ENCODE results near the gene C16orf95. TPM values are rescaled to one million over a fixed set of nuclear protein-coding genes. Genes with fewer than 3 reads are reported as not detected.

Gene C16orf95
- total RNA-seq, 1 donor from 2014 or later = 6.8 TPM

- no peak for TF ChIP-seq CTCF (conservative IDR thresholded peaks at IDR 0.05)
- no peak for DNase-seq (ENCODE audit: low read depth, low spot score)
- H3K27me3 Mint-ChIP-seq (ENCODE audit: low read depth) = peaks cover 3% of the 10 kb centered on the region
- H3K4me1 Mint-ChIP-seq = peaks cover 18% of the 10 kb centered on the region
- peaks cover 4% of the 10 kb centered on the region for H3K9me3 Mint-ChIP-seq
- no peaks in the 10 kb centered on the region for H3K36me3 Mint-ChIP-seq (ENCODE audit: low read depth)
- no peak overlapping the region for H3K27ac Mint-ChIP-seq (ENCODE audit: unreplicated experiment)
- no peak overlapping the region for H3K4me3 Mint-ChIP-seq
Observed at GRCh38 chr16:87255866-87256265, 61.3 kb downstream of the C16orf95 start.

- no peaks in the 10 kb centered on the region for H3K9me3 Mint-ChIP-seq
- no peak for DNase-seq (ENCODE audit: low read depth, low spot score)
- no peak for TF ChIP-seq CTCF (conservative IDR thresholded peaks at IDR 0.05)
- peaks cover 3% of the 10 kb centered on the region for H3K27me3 Mint-ChIP-seq (ENCODE audit: low read depth)
- no peaks in the 10 kb centered on the region for H3K36me3 Mint-ChIP-seq (ENCODE audit: low read depth)
- H3K4me3 Mint-ChIP-seq = no peak overlapping the region
- peak overlapping the region; percentile 35 for H3K27ac Mint-ChIP-seq (ENCODE audit: unreplicated experiment)
- H3K4me1 Mint-ChIP-seq = peaks cover 11% of the 10 kb centered on the region
Observed at GRCh38 chr16:87254734-87255133, 62.5 kb downstream of the C16orf95 start.

- Mint-ChIP-seq H3K27ac (ENCODE audit: unreplicated experiment) (no peak overlapping the region), H3K27me3 (ENCODE audit: low read depth) (peaks cover 3% of the 10 kb centered on the region), H3K9me3 (no peaks in the 10 kb centered on the region), H3K36me3 (ENCODE audit: low read depth) (no peaks in the 10 kb centered on the region), H3K4me1 (peaks cover 11% of the 10 kb centered on the region), H3K4me3 (no peak overlapping the region)
- DNase-seq (ENCODE audit: low read depth, low spot score) = no peak
- no peak for TF ChIP-seq CTCF (conservative IDR thresholded peaks at IDR 0.05)
Observed at GRCh38 chr16:87254296-87254695, 62.9 kb downstream of the C16orf95 start.

GRCh38 chr16:87253536-87253935 is 63.7 kb downstream of the C16orf95 start:
- Mint-ChIP-seq H3K36me3 (ENCODE audit: low read depth) (no peaks in the 10 kb centered on the region), H3K27ac (ENCODE audit: unreplicated experiment) (no peak overlapping the region), H3K4me1 (peaks cover 11% of the 10 kb centered on the region), H3K4me3 (no peak overlapping the region), H3K9me3 (no peaks in the 10 kb centered on the region), H3K27me3 (ENCODE audit: low read depth) (peaks cover 3% of the 10 kb centered on the region)
- no peak for DNase-seq (ENCODE audit: low read depth, low spot score)
- no peak for TF ChIP-seq CTCF (conservative IDR thresholded peaks at IDR 0.05)

Other genes starting within 250 kb of the C16orf95 start
- 19.4 and 23.7 TPM in 2 replicates for gene FBXO31, start 66.4 kb upstream of the C16orf95 start, total RNA-seq
- 37.9 and 40.7 TPM in 2 replicates for gene MAP1LC3B, start 74.9 kb upstream of the C16orf95 start, total RNA-seq
- 45.5 and 46.9 TPM in 2 replicates for gene ZCCHC14, start 175.6 kb upstream of the C16orf95 start, total RNA-seq